Activated T-cell treated with anti-CD3 and anti-CD28 coated beads for 48 hours (primary cell): ENCODE measurements around the gene USH2A.
"Not testable (repeated sequence)": the region's sequence is repeated elsewhere in the genome, so short reads cannot be mapped to it uniquely, and the experiment has no call there.

Source experiments
- DNase-seq: peaks from one replicate; pipeline ENCODE4 v3.0.0-alpha.2; 2020; ENCODE audit warnings: low read depth

USH2A gene

DNA sequence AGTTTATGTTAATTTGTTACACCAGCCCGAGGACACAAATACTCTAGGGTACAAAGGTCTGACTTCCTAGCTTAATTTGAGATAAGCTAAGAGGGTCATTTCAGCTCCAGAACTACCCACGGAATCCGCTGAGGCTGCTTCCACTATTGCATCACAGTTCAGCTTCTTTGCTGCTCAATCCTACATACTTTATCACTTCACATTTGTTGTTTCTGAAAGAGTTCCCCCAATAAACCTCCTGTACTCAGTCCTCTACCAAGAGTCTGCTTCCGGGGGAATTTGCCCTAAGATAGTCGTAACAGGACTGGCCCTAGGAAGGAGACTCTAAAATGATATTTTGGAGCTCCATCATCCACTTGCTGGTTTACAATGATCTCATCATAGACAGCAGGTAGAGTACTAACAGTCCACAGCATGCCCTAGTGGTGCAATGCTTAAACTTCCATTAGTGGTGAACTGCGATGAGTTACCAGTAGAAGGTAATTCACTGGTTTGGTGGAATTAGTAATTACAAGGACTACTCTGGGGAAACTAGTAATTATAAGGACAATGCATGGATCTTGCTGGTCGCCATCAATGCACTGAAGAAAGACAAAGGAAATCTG, 229.3 kb downstream of the USH2A start:
- no peak for DNase-seq

DNA sequence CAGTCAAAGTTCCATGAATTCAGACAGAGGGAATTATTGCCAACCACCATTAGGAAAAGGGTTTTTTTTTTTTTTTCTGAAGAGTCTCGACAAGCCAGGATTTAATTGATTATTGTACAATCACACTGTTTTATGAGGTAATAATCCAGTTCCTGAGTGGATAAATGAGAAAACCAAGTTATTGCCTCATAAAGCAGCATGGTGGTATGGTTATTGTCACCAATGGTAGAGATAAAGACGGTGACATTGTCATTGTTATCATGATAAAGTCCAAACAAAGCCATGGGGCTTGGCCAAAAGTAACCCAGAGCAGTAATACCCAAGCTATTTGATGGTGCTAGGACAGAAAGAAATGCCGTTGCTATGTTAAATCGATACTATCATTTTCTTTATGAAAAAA, 232.8 kb downstream of the USH2A start:
- no peak for DNase-seq

DNA sequence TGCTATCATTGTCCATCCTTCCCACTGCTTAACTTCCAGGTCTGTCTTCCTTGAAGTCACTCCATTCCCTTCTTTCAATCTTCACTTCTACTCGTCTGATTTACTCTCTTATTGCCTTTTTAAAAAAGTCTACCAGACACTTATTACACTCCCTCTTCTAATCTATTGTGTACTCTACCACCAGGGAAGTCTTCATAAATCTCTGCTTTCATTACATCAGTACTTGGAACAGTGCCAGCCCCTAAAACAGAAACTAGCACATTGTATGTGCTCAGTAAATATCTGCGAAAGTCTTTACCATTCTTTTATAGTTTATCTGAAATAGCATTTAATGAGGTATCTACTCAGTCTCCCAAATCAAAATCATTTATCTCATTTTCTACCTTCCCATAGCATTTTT, 236.4 kb downstream of the USH2A start:
- no peak for DNase-seq

DNA sequence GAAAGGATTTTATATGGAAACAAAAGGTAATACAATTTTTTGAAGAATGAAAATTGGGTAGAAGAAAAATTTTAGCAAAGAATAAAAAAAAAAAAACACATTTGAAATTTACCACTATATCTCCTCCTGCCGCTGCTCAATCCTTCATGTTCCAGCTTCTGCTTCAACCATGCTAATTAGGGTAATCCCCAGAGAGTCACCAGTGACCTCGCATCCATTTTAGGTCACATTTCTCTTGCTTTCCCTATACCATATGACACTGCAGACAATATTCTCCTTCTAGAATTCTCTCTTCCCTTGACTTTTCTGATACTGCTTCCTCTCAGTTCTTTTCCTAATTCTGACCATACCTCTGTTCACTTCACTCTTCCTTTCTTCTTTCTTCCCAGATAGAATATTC, 237.1 kb downstream of the USH2A start:
- no peak for DNase-seq

DNA sequence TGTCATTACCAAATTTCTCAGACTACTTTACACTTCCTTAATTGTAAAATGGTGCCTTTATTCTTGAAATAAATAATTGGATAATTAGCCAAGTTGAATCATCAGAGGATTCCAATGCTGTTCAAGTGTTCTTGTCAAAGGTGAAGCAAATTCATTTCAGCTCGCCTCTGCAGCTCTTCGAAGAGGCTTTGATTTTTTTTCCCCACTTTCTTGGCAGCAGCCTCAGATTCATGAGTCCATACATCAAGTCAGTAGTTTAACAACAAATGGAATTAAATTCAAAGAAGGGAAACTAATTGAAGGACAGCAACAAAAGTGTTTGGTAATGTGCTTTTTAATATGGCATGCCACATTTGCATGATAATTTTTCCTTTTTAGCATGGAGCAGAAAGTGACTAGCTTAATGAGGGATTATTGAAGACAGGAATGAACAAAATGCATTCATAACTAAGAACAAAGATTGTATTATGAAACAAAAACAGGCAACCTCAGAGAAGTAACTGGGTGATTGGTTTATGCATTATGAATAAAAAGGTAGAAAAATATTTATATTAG, 239.0 kb downstream of the USH2A start:
- no peak for DNase-seq

DNA sequence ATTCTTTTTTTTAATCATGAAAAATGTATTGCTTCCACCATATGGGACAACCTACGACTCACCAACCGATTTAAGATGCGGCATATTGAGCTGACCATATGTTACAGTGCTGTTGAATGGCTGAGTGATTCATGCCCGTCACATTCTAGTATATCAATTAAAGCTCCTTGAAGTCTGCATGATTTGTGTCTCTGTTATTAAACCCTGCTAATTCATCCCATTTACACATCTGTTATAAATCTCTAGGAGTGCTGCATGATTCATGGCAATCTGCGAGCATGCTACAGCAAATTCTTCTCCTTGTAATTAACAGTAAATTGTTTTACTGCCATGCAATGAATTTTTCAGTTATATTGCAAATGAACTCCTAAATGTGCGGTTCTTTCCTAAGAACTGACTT, 239.8 kb downstream of the USH2A start:
- no peak for DNase-seq

DNA sequence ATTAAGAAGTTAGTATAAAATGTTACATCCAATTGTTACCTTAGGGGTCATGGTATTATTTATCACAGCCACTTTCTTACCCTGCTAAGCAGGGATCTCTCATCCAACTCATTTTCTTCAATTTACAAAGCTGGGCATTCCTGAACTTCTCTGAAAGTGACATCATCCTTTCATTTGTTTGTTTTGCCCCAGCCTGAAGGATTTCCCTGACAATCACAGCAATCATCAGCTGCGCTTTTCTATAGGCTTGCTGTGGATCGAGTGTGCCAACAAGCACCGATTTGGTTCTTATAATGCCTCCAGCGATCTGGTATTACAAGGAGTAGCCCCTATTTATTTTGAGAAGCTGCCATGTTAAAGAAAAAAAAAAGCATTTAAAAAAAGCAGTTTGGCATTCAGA, 240.2 kb downstream of the USH2A start:
- no peak for DNase-seq

DNA sequence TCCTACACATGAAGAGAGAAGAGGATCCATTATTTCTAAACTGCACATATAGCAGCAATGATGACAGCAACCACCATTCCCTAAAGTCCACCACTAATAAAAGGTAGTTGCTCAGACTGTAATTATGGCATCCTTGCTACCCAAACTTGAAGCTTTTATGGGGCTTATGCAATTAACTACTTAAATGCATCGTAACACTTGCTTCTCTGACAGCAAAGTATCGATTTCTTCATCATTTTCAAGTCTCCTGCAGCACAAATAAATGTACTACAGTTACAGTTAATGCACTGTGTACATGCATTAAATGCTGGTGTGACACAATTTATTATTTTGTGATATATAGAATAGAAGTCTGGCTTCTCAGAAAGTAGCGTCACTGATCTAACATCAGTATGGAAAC, 241.7 kb downstream of the USH2A start:
- DNase-seq: no peak

DNA sequence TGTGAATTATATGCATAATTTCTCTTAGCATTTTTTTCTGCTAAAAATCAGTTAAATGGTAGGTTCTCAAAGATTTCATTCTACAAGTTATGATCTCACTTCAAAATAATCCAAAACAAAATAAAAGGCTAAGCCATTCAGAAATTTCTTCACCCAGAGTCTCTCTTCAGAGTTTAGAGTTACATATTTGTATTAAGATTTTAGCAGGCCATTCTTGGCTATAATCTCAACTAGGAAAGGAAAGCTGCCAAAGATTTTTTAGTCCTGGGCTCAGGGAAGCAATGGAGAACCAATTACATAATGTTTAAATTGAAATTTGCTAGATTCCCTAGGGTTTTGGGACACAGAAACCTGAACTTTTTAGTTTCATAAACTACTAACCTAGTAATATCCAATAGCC, 245.0 kb downstream of the USH2A start:
- DNase-seq: no peak

DNA sequence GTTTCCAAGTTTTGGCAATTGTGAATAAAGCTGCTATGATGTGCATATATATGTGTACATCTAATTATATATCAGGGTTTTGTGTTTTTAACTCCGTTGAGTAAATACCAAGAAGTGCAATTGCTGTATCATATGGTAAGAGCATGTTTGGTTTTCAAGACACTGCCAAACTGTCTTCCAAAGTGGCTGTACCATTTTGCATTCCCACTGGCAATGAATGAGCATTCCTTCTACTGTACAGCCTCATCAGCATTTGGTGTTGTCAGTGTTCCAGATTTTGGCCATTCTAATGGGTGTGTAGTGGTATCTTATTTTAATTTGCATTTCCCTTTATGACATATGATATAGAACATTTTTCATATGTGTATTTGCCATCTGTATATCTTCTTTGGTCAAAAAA, 246.3 kb downstream of the USH2A start:
- no peak for DNase-seq

DNA sequence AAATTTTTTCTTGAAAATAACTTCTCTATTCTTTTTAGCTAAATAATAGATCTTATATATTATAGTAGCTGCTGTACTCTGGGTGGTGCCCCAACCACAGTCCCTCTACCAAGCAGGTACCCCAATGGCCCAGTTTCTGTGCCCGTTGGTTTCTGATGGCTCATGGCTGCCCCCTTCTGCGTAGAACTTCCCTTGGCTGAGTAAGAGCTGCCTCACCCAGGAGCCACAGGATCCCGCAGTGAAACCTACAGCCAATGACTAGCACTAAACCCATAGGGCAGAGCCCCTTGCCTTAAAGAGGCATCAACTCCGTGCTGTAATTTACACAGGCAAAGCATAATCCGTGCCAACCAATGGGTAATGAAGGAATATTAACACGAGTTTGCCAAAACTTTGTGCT, 247.5 kb downstream of the USH2A start:
- DNase-seq: no peak

DNA sequence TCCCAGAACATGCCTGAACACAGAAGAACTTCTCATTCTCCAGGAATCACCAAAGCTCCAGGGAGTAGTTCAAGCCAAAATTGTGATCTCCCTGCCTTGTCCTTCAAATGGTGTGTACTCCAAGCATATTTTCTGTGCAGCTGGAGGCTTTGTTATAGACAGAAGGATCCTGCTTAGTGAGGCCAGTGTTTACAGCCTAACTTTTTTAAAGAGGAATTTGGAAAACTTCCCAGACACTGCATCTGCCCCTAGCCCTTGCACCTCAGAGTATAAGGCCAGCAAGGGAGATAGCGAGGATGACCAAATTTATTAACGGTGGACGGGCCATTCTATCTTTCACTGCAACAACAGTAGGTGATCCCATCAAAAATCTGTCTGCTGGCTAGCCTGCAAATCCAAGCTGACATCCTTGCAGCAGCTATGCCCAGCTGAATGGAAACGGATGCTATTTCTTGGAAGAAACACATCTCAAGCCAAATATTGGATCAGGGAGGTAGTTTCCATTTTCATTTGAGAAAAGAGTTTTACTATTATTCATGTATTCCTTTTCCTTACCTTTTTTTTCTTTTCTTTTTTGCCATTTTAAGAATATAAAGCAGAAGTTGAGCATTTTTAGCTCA, 249.8 kb downstream of the USH2A start:
- DNase-seq: no peak

DNA sequence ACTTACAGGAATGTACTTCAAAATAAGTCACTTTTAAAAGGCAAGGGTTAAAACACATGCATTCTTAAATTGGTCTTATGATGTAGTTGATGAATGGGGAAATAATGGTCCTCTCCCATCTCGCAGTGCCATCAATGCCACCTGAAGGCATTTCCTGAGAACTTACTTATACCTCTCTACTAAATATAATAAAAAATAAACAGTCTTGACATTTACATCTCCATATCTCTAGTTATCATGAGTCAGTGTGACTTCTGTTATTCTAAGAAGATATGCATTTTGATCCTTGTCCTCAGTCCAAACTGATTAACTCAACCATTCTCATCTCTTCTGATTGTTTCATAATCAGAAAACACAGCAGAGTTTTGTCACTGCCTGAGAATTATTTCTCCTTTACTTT, 253.9 kb downstream of the USH2A start:
- no peak for DNase-seq

DNA sequence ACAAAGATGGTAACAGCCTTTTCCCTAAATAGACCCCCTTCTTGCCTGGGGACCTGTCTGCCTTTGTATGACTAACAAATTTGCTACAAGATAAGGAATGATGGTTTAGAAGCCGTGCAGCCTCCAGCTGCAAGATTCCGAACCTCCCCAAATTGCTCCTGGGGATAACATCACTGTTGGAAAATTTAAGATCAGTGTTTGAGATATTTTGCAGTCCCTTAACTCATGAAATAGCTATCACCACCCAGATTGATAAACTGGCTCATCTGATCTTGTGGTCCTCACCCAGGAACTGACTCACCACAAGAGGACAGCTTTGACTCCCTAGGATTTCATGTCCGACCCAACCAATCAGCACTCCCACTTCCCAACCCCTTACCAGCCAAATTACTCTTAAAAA, 254.7 kb downstream of the USH2A start:
- no peak for DNase-seq

DNA sequence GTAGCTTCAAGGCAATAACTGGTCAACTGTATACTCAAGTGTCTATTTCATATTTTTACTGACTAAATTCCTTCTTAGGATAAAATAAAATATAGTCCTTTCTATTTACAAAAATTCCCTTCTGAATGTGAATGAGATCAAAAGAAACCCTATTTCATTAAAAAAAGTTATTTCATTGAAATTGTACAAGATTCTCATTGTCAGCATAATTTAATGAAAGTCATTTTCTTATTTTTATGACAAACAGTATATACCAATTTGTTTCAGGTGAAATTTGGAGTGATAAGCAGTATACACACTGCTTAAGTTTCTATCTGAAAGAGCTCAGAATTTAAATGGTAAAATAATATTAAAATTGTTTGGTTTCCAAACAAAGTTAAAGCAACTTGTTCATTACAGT, 269.2 kb downstream of the USH2A start:
- DNase-seq: no peak

DNA sequence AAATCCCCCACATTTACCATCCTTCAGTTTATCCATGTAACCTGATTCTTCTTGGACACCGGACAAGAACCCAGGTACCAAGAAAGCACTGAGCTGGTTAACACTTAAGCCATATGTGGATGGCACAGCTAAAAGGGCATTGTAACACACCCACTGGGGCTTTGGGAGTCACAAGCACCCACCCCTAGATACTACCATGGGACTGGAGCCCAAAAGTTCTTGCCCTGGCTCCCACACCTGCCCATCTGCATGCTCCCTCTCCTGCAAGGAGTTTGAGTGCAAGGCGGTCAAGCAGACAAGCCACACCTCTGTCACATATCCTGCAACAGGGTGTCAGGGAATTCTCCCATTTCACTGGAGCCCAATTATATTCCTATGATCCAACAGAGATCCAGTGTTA, 270.1 kb downstream of the USH2A start:
- DNase-seq: no peak

DNA sequence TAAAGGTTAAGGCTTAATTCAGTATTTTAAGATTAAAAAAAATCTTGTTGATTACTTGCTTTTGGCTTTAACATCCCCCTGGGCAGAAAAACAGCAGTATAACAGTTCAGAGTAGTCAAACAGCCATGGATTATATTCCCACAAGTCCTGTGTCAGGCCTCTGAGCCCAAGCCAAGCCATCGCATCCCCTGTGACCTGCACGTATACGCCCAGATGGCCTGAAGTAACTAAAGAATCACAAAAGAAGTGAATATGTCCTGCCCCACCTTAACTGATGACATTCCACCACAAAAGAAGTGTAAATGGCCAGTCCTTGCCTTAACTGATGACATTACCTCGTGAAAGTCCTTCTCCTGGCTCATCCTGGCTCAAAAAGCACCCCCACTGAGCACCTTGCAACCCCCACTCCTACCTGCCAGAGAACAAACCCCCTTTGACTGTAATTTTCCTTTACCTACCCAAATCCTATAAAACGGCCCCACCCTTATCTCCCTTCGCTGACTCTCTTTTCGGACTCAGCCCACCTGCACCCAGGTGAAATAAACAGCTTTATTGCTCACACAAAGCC, 277.7 kb downstream of the USH2A start:
- DNase-seq: not testable (repeated sequence)

DNA sequence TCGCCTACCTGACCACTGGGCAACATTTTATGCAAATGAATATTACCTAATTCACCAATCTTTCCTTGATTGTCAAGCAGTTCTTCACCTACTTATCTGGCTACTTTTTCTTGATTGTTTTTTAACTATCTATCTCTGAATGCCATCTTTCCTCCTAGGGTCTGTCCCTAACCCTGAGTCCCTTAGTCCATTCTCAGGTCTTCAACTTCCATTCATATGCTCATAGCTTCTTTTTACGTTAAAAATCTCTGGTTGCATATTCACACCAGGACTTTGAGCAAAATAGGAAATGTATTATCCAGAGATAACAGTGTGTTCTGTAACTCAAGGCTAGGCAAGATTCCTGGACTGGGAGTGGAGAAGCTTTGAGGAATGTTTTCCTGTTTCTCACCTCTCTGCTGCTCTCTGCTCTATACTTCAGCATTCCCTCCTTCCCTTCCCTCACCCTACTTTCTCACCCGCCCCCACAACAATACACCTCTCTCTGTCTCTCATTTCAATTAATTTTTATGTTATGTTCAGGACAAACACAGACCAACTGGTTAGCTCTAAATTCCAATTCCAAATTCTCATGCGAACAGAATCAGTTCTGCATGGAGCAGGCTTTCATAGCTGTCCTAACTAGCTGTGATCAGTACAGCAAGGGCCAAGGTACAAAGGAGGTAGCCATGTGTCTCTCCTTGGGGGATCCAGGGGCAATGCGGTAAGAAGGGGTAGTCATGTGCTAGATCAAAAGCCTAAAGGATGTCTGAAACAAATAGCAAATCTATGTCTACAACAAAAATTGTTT, 278.4 kb downstream of the USH2A start:
- DNase-seq: no peak

DNA sequence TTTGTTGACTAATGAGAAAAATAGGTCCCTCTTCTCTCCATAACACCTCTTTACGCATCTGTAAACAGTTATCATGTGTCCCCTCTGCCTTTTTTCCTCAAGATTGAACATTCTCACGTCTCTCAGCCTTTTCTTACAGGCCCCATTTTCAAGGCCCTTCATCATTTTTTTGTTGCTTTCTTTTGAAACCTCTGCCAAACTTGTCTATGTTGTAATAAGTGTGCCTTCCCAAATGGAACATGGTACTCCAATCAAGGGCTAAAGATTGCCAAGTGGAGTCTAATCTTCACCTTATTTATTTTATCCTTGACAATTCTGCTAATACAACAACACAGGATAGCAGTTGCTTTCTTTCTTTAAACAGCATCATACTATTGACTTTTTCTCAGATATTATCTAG, 280.3 kb downstream of the USH2A start:
- no peak for DNase-seq

DNA sequence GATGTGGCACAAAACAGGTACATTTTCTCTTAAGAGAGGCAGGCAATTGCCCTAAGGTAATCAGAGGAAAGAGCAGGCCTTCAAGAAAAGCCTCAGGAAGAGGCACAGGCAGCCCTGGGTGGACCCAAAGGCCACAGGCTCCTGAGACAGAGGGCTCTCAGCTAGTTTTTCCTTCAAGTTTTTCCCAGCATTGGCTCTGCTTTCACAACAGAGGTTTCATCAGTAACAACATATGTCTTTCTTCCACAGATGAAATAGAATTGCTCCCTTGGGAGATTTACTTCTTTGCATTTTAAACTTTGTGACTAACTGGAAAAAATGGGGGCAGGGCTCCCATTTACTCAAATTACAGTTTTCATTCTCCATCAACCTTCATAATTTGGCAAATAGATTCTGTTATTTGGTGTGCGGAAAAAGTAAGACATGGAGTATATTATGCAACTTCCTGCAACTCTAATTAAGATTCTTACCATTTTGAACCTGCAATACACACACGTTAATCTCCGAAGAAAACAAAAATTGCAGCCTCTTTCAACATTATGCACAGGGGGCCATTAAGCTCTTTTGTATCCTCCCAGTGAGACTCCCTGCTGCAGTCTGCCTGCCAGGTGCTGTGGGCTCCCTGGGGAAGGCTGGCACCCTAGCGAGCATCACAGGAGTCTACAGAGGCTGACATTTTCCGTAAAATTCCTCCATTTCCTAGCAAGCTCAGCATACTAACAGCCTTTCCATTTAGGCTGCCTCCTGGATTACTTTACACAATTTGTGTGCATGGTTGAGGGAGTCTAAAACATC, 282.3 kb downstream of the USH2A start:
- DNase-seq: no peak

DNA sequence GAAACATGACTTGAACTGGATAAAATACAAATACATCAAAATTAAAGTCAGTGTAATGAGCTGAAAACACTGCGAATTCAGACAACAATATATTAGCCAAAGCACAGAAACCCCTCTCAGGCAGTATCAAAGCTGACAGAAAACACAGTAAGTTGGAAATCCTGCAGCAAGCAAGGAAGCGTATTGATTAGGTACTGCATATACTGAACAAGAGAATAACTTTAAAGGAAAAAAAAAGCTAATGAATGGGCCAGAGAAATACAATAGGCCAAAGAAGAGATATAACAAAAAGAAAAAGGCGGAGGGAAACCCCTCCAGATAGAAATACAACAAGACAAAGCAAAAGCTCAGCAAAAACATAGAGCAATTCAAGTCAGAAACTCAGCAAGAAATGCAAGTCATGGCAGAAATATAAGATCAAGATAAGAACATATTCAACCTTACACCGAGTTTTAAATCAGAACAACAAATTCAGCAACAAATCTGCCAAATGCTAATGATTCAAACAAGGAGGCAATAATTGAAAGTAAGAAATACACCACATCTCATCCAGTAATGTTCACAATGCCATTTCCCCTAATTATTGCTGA, 299.0 kb downstream of the USH2A start:
- DNase-seq: no peak
